Epidermal melanocyte (primary cell): ENCODE measurements around the gene SNRNP40.

Source experiments
- DNase-seq: peaks from one replicate; pipeline ENCODE4 v3.0.0; 2011; ENCODE audit warnings: low spot score; ENCODE audit not compliant: insufficient read length

Gene SNRNP40

GRCh38 chr1:31296486-31297276 is at the start of gene SNRNP40, which contains the start of gene ZCCHC17:
Gene SNRNP40, minus strand, starts transcription at chr1:31296788. Its CDS starts 37 bp downstream, at chr1:31296751.
Gene ZCCHC17, plus strand, starts transcription at chr1:31297032. Its CDS starts 13,067 bp downstream, at chr1:31310099.
- DNase-seq, result peak; percentile 96

- no peak for DNase-seq
These were observed 49.0 kb upstream of the SNRNP40 start for GRCh38 chr1:31345635-31346034.

DNA sequence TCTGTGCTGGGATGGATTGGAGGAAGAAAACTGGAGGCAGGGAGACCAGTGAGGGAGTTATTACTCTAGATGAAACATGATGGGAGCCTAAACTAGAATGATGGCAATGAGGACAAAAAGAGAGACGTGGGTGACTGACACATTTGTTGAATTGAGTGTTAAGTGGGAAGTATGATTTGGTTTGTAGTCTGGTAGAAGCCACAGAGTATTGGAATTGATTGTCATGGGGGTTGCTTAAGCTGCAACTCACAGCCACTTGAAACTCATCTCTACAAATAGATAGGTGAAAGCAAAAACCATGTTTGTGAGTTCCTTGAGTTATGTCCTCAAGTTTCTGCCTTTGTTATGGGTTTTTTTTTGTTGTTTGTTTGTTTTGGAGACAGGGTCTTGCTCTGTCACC is 47.9 kb upstream of the SNRNP40 start:
- no peak for DNase-seq

DNA sequence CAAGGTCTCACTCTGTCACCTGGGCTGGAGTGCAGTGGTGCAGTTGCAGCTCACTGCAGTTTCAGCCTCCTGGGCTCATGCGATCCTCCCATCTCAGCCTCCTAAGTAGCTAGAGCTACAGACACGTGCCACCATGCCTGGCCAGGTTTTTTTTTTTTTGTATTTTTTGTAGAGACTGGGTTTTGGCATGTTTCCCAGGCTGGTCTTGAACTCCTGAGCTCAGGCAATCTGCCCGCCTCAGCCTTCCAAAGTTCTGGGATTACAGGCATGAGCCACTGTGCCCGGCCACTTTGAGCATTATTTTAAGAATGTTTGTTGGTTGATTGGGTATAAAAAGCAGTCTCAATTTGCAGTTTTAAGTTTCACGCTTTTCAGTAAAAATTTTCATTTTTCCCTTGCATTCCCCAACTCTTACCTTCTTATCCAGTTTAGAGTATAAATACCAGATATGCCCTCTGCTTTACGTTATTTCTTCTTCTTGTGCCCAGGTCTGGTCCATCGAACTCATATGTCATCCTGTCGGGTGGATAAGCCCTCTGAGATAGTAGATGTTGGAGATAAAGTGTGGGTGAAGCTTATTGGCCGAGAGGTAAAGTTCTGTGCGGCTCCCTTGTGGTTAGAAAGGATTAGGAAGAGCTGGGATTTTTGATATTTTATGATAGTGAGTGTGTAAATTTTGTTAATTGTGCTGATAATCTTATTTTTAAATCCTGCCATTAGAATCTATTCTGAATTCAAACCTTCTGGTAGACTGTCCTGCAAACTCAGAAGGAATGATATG is 40.3 kb upstream of the SNRNP40 start:
- DNase-seq, result no peak

DNA sequence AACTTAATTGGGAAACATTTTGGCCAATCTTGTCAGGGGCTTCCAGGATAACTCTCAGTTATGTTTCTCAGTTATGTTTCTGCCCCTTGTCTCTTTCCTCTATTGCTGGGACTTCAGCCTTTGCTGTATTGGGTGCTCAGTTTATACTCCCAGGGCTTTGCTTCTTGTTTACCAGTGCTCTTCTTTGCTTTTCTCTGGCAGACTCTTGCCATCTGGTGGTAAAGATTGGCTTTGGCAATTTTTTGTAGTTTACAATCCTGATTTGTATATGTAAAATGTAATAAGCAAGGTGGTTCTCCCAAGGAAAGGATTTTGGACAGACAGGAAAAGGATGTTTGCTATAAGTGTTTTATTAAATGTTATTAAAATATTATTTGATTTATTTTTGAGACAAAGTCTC is 38.4 kb upstream of the SNRNP40 start:
- peak; percentile 17 for DNase-seq

DNA sequence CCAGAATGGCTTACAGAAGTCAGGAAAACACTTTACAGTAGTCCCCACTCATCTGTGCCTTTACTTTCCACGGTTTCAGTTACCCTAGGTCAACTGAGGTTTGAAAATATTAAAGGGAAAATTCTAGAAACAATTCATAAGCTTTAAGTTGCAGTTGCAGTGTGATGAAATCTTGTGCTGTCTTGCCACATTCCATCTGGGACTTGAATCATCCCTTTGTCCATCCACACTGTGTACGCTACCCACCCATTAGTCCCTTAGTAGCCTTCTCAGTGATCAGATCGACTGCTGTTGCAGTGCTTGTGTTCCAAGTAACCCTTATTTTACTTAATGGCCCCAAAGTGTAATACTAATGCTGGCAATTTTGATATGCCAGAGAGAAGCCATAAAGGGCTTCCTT is 30.8 kb upstream of the SNRNP40 start:
- DNase-seq, result no peak

GRCh38 chr1:31326461-31326860 is 29.9 kb upstream of the SNRNP40 start:
- DNase-seq, result no peak

GRCh38 chr1:31324992-31325391 is 28.4 kb upstream of the SNRNP40 start:
- DNase-seq, result no peak

GRCh38 chr1:31324093-31324492 is 27.5 kb upstream of the SNRNP40 start:
- DNase-seq, result no peak

DNA sequence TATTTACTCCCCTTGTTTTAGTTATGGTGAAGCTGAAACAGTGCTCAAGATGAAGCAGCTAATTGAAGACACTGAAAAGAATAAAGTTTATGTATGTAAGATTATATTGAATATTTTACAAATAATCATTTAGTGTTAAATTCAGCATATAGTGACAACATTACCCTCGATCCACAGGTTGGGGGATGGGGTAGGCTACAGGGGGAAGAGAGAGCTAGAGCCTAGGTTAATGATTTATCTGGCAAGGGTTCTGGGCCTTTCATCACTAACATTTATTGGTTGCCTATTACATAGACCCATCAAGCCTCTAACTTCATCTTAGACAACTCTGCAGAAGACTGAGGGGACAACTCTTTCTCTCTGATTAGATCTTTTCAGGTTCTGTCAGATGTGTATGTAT is 21.6 kb upstream of the SNRNP40 start:
- DNase-seq, result no peak

- DNase-seq, result no peak
These were observed 19.3 kb upstream of the SNRNP40 start for GRCh38 chr1:31315902-31316301.

- DNase-seq, result no peak
These were observed 13.6 kb upstream of the SNRNP40 start for GRCh38 chr1:31310198-31310597.

DNA sequence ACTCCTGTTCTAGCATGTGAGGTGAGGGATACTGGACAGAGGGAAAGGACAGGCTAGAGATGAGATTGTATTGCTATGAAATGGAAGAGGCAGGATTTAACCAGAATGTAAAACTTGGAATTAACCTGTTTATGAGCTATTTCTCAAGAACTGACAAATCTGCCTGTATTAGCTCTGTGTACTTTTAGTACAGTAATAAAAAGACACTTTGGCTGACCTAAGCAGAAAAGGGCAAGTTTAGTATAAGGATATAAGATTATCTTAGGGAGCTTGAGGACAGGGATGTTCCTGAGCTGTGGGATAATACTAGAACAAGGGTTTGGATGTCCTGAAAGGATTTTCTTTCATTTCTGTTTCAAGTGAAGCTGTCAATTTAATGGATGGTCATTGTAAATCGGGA is 11.4 kb upstream of the SNRNP40 start:
- no peak for DNase-seq

- DNase-seq, result no peak
These were observed 9.7 kb upstream of the SNRNP40 start for GRCh38 chr1:31306278-31306677.

DNA sequence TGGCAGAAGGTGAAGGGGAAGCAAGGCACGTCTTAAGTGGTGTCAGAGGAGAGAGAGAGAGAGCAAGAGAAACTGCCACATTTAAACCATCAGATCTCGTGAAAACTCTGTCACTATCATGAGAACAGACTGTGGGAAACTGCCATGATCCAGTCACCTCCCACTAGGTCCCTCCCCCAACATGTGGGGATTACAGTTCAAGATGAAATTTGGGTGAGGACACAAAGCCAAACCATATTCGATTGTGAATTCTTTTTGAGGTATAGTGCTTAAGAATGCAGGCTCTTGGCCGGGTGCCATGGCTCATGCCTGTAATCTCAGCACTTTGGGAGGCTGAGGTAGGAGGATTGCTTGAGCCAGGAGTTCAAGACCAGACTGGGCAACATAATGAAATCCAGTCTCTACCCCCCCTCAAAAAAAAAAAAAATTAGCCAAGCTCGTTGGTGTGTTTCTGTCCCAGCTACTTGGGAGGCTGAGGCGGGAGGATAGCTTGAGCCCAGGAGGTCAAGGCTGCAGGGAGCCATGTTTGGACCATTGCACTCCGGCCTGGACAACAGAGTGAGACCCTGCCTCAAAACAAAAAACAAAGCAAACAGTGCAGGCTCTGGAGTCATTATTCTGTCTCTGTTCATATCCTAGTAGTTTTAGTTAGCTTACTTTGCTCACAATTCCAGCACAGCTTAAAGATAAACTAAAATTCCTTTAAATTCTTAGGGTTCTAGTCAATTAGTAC is 6.3 kb upstream of the SNRNP40 start:
- DNase-seq, result no peak

- no peak for DNase-seq
These were observed 3.6 kb upstream of the SNRNP40 start for GRCh38 chr1:31300193-31300592.

GRCh38 chr1:31299365-31299764 is 2.8 kb upstream of the SNRNP40 start:
- DNase-seq, result no peak

DNA sequence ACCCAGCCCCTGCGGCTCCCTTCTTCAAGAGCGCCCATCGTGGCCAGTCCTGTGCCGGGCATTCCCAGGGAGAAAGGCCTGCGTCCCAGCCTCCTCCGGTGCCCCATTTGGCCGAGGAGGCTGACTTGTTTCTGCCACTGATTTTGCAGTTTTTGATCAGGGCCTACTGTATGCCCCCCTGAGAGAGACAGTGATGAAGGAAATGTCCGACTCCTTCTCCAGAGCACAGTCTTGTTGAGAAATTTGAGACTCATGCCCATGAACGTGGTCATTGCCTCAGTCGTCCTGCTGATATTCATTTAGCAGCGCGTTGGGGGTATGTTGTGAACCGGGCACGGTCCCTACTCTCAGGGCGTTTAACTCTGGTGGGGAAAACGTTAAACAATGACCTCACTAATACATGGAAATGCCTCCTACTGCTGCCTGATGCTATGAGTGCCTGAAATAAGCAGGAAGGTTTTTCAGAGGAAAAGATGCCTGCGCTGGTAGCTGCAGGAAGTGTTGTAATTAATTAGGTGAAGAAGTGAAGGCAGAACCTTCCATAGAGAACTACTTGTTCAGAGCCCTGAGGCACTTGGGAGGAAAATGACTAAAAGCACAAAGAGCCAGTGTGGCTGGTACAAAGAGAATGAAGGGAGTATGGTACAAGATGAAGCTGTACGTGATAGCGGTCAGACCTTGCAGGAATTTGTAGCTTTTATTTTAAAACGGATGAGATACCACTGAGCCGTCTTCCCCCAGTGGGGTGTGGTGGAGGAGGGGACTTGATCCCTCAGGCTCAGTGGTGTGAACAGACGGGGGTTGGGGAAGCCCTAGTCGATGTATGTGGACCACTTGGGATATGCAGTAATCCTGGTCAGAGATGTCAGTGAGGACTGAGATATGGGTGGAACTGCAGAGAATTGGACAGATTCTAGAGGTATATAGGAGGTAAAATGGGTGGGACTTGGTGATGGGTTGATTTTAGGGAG is 974 bp upstream of the SNRNP40 start:
- peak; percentile 56 for DNase-seq

DNA sequence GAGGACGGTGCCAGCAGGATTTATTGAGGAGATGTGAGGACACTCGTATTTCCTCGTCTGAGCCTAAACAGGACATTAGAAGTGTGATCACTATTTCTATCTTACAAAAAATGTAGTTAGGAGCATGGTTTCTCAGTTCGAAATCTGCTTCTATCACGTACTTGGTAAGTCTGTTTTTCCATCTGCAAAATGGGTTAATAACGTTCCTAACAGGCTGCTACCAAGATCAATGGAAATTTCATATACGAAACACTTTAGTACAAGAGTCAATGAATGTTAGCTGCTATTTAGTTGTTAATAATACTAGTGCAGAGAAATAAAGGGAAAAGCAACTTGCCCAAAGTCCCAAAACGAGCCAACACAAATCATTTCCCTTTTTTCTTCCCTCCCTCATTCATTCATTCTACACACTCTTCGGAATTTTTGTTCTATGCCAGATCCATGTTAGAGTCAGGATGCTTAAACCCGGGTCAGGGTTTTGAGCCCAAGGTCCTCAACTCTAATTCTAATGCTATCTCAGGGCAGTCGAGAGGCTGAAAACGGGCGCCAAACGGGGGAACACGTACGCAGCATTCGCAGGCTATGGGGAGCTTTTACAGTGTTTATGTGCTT is 608 bp downstream of the SNRNP40 start:
- no peak for DNase-seq

GRCh38 chr1:31289021-31289420 is 7.6 kb downstream of the SNRNP40 start:
- DNase-seq, result no peak
